NCI-H1930 (cell line): ENCODE data around the gene SYT15.
"Not testable (repeated sequence)": the region's sequence is repeated elsewhere in the genome, so short reads cannot be mapped to it uniquely, and the experiment has no call there.

Source experiments
- DNase-seq, 2 experiments: peaks; one replicate each; lab custom pipeline; 2025; lab: John Stamatoyannopoulos, UW

The SYT15 gene

GRCh38 chr10:46589589-46589988 is 10.7 kb downstream of the SYT15 start:
- DNase-seq, result not testable (repeated sequence)

DNA sequence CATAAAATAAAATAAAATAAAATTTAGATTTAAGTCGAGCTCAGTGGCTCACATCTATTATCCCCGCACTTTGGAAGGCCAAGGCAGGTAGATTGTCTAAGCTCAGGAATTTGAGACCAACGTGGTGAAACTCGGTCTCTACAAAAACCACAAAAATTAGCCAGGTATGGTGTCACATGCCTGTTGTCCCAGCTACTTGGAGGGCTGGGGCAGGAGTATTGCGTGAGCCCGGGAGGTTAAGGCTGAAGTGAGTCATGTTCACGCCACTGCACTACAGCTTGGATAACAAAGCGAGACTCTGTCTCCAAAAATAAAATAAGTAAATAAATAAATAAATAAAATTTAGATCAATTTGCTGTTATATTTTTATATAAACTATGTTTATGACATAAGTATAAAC is 12.1 kb downstream of the SYT15 start:
- not testable (repeated sequence) for DNase-seq

DNA sequence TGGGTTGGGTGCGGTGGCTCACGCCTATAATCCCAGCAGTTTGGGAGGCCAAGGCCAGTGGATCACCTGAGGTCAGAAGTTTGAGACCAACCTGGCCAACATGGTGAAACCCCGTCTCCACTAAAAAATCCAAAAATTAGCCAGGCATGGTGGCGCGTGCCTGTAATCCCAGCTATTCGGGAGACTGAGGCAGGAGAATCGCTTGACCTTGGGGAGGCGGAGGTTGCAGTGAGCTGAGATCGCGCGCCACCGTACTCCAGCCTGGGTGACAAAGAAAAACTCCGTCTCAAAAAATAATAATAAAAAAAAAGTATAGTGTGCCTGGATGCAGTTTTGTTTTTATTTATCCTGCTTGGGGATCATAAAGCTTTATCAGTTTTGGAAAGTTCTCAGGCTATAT is 14.4 kb downstream of the SYT15 start:
- DNase-seq, result not testable (repeated sequence)

DNA sequence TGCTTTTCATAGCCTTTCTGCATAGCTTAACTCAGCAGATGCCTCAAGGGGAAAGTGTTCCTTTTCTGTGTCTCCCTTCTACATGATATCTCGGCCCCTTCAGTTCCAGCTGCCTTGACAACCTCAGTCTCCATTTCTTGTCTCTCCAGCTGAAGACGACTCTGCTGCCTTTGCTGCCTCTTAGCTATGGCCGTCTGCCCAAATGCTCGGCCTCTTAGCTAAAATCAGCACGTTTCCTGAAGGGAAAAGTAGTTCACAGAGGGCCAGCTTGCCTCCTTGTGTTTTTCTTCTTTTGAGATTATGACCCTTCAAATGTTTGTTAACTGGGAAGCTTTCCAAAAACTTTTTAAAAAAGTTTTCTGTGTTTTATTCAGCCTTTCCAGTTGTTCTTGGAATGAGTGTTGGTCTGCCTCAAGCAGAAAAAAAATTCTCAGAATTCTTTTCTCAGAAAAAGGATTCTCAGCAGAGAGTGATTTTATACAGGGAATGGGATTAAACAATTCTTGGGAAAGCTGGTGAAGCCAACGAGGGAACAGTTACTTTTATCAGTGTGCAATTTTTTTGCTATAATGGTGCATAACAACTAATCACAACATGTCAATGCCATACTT is 15.6 kb downstream of the SYT15 start:
- not testable (repeated sequence) for DNase-seq

DNA sequence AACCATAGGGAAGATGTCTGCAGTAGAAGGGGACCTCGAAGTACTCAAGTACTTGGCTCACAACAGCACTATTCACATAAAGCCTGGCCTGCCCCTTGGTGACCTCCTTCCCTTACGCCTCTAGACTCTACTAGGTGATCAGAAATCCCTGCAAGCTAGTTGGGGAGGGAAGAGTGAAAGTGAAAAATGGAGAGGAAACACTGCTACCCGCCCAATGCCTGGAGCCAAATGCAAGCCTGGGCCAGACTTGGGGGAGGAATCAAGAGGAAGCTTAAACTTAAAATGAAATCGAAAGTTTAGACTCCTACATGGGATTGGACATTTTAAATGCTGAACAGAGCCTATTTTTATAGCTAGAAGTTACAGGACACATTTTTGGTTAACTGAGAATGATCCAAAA is 17.6 kb downstream of the SYT15 start:
- not testable (repeated sequence) for DNase-seq

GRCh38 chr10:46597616-46598246 is 18.8 kb downstream of the SYT15 start:
- not testable (repeated sequence) for DNase-seq

DNA sequence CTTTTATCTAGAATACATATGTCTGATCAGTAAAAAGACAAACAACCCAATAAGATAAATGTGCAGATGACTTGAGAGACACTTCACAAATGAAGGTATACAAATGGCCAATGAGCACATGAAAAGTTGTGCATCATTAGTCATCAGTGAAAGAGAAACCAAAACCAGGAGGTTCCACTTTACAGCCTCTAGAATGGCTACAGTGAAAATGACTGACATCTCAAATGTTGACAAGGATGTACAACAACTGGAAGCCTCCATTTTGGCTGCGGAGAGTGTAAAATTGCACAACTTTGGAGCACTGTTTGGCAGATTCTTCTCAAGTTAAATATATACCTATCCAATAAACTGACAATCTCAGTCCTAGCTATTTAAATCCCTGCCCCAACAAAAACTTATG is 21.6 kb downstream of the SYT15 start:
- not testable (repeated sequence) for DNase-seq

DNA sequence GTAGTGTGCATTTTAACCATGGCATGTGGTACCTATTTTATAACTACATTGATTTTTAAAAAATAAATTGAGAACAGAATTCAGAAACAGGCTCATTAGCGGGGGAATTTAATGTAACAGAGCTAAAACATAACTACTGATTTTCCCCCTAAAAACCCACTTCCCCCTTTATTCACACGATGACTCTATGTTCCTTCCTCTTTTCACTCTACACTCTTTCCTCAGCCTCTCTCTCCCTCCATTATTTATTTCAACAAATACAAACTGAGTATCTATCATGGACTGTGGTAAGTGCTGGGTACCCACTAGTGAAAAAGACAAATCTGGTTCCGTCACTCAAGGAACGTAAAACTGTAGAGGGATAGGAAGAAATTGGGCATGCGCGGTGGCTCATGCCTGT is 36.6 kb downstream of the SYT15 start:
- DNase-seq, result not testable (repeated sequence)

DNA sequence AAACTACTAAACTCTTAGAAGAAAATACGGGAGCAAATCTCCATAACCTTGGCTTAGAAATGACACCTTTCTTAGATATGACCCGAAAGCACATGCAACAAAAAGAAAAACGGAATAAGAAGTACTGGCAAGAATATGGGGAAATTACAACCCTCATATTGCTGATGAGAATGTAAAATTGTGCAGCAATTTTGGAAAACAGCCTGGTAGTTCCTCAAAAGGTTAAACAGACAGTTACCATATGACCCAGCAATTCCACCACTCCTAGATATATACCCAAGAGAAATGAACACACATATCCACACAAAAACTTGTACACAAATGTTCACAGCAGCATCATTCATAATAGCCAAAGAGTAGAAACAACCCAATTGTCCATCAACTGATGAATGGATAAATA is 37.3 kb downstream of the SYT15 start:
- DNase-seq, result not testable (repeated sequence)

- not testable (repeated sequence) for DNase-seq
These were observed 38.2 kb downstream of the SYT15 start for GRCh38 chr10:46617134-46617533.

DNA sequence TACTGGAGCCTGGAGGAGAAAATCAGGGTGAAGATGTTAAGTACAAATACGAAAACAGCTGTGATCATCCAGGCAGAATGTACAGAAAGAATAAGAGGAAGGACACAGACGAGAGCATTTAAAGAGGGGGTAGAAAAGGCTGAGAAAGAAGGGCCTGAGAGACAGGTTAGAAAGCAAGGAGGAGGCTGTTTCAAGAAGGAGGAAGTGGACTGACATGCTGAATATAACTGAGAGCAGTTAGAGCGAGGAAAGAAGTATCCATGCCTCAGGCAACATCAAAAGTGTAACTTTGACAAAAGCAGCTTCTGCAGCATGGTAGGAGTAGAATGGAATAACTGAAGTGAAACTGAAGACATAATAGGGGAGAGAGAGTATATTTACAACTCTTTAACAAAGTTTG is 39.0 kb downstream of the SYT15 start:
- DNase-seq, result not testable (repeated sequence)

- DNase-seq, result not testable (repeated sequence)
These were observed 45.1 kb downstream of the SYT15 start for GRCh38 chr10:46623899-46624654.

DNA sequence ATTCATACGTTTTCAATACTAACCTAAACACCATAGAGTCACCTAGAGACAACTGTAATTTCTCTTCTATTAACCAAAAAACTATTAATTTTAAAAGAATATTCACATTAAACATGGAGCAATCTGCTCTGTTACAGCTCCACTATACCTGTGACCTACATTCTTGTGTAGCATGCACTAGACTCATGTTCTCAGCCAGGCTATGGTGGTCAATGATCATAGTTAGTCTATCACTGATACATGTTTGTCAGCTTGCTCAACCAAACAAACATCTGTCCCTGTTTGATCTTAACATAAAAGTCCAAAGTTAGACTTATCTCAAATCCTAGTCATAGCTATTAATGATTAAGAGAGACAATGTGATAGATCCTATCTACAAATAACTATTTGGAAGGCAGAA is 50.9 kb downstream of the SYT15 start:
- not testable (repeated sequence) for DNase-seq

GRCh38 chr10:46630816-46631215 is 51.9 kb downstream of the SYT15 start:
- DNase-seq, result not testable (repeated sequence)

DNA sequence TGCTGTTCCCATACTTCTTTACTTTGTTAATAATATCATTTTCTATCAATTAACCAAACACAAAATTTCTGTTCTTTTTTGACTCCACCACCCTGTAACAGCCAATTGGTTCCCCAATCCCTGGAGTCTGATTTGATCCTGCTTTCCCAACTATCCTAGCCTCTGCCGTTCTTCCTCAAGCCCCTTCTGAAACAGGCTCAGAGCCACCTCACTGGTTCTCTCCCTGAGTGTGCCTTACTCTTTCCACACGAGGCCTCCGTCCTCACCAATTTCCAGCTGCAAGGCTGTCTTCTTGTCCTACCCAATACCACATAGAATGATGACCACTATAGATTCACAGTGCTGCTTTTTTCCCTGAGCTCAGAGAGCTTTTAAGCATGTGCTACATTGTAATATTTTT is 52.8 kb downstream of the SYT15 start:
- not testable (repeated sequence) for DNase-seq

- DNase-seq, result not testable (repeated sequence)
These were observed 55.8 kb downstream of the SYT15 start for GRCh38 chr10:46634698-46635097.

- DNase-seq, result not testable (repeated sequence)
These were observed 56.5 kb downstream of the SYT15 start for GRCh38 chr10:46635364-46635959.

DNA sequence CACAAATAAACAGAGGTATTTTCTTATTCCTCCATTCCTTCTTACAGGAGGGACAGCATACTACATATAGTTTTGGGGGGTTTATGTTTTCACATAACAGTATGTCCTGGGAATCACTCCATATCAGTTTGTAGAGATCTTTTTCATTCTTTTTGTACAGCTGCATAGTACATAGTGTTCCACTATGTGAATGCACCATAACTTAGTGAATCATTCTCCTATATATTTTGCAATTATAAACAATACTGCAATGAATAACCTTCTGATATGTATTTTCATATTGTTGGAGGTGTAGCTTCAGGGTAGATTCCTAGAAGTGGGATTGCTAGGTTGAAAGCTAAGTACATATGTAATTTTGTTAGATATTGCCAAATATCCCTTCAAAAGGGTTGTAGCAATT is 61.1 kb downstream of the SYT15 start:
- not testable (repeated sequence) for DNase-seq
